ENCODE results near the gene C9orf152.

C9orf152 gene

GRCh38 chr9:110208031-110208430, at the start of gene C9orf152:
C9orf152 (minus strand) TSS chr9:110208159; CDS start chr9:110207579, 580 bp downstream.
- no peak for TF ChIP-seq CTCF (conservative IDR thresholded peaks at IDR 0.05)
- peak within 1 kb of the TSS; percentile 100 for H3K27ac ChIP-seq

GRCh38 chr9:110257097-110257841, 49.3 kb upstream of the C9orf152 start:
- no peak for TF ChIP-seq CTCF (conservative IDR thresholded peaks at IDR 0.05)
- H3K27ac ChIP-seq, result peak overlapping the region; percentile 93

- H3K27ac ChIP-seq, result peak within 1 kb of the TSS; percentile 93
- no peak for TF ChIP-seq CTCF (conservative IDR thresholded peaks at IDR 0.05)
These were observed 48.6 kb upstream of the C9orf152 start, which contains the start of gene TXN for GRCh38 chr9:110256380-110257096. TXN (minus strand) TSS chr9:110256507; CDS start chr9:110256435, 72 bp downstream.

- TF ChIP-seq CTCF (conservative IDR thresholded peaks at IDR 0.05), result no peak
- H3K27ac ChIP-seq, result peak overlapping the region; percentile 93
These were observed 47.8 kb upstream of the C9orf152 start for GRCh38 chr9:110255463-110256379.

- no peak for TF ChIP-seq CTCF (conservative IDR thresholded peaks at IDR 0.05)
- peak overlapping the region; percentile 93 for H3K27ac ChIP-seq
These were observed 47.1 kb upstream of the C9orf152 start for GRCh38 chr9:110255034-110255462.

GRCh38 chr9:110254500-110254899, 46.5 kb upstream of the C9orf152 start:
- no peak for TF ChIP-seq CTCF (conservative IDR thresholded peaks at IDR 0.05)
- H3K27ac ChIP-seq, result peak overlapping the region; percentile 93

Measured in VCaP (cell line).